Pulmonary artery endothelial cell (primary cell): ENCODE data around the gene RETNLB. TPM values are rescaled to one million over a fixed set of nuclear protein-coding genes. Genes with fewer than 3 reads are reported as not detected.

Experiments
- DNase-seq: peaks from one replicate; pipeline ENCODE4 v3.0.0-alpha.2; 2011; ENCODE audit warnings: low read depth, low spot score
- total RNA-seq: library from RNA; depleted of rRNA; stranded (reverse); fragments of >200 nt; gene quantifications from 2 replicates; pipeline ENCODE4 v1.2.3, GENCODE V29; 2014

The RETNLB gene
- total RNA-seq, result not detected in 2 replicates

DNA sequence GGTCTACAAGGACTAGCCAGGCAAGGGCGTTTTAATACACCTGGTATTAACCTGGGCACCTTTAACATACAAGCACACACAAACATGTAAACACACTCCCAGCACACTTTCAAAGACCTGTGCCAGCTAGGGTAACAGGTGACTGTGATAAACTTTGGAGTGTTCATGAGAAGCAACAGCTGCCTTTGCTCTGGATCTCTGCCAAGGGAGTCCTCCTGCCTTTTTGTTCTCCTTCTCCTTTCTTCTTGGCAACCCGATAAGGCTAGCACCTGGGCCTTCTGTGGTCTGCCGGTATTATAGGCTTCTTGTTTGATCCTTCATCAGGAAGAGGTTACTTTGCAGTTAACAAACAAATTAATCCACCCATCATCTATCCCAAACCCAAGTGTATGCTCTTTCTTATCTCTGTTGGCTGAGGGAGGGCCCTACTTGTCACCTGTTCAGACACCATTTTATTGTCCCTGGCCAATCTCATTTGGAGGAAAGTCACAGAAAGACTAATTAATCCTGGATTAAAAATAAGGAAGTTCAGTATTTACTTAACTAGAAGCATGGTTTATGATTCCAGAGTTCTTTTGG is at the start of gene RETNLB:
TSS of gene RETNLB (minus strand) at position 7 of the 579 bp plus-strand sequence. CDS start 225 bp downstream, outside the sequence.
- no peak for DNase-seq

GRCh38 chr3:108806316-108806715 is 49.1 kb upstream of the RETNLB start:
- no peak for DNase-seq

DNA sequence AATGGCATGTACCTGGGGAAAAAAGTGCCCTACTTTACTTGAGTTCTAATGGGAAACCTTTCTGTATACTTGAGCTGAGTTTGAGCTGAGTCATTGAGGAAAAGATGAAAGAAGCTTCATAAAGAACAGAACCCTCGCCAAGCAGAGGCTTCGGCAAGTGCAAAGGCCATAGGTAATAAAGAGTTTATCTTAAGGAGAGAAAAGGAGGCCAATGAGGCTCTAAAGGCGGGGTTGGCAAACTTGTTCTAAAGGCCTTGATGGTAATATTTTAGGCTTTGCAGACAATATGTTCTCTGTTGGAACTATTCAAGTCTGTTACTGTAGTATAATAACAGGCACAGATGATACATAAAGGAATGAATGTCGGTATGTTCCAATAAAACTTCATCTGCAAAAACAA is 47.8 kb upstream of the RETNLB start:
- no peak for DNase-seq

GRCh38 chr3:108804437-108804836 is 47.2 kb upstream of the RETNLB start:
- no peak for DNase-seq

DNA sequence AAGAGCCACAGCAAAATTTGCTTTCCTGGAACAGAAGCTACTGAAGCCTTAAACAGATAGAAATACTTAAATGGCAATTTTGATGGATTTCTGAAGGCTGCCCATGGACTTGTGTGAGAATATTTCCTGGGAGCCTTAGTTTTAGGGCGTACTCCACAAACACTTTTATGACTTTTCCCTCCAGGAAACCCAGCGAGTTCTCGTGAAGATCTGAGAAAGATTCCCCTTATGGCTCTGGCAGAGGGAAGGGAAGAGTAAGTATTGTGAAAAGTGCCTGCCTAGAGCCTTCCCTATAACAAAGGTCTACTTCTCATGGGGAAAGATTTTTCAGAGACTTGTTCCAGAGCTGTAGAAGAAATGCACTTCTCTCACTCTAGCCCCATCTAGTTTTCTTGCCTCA is 34.3 kb upstream of the RETNLB start:
- no peak for DNase-seq

GRCh38 chr3:108780235-108780634 is 23.0 kb upstream of the RETNLB start:
- no peak for DNase-seq

DNA sequence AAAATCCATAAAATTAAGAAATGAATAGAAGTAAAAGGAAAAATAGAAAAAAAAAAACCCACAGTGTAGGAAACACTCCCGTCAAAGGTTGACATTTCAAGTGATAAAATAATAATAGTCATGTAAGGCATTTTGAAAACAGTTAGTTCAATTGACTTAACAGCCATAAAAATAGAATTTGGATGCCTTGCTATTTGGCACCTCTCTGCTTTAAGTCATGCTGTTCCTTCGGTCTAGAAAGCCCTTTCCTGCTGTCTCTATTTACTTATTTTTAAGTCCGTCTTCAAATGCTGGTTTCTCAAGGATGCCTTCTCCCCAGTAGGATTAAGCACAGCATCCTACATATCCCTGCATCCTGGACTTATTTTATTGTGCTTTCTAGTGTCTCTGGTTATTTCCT is 22.3 kb upstream of the RETNLB start:
- no peak for DNase-seq

GRCh38 chr3:108775649-108776048 is 18.4 kb upstream of the RETNLB start:
- DNase-seq, result no peak

GRCh38 chr3:108767253-108767652 is 10.0 kb upstream of the RETNLB start:
- DNase-seq, result no peak

GRCh38 chr3:108755686-108756085 is 1.5 kb downstream of the RETNLB start:
- DNase-seq, result no peak

- no peak for DNase-seq
Observed at GRCh38 chr3:108744762-108745161, 12.4 kb downstream of the RETNLB start.

GRCh38 chr3:108742929-108743328 is 14.3 kb downstream of the RETNLB start:
- DNase-seq, result no peak

GRCh38 chr3:108736821-108737220 is 20.4 kb downstream of the RETNLB start:
- DNase-seq, result no peak

- no peak for DNase-seq
Observed at GRCh38 chr3:108728934-108729333, 28.3 kb downstream of the RETNLB start.

GRCh38 chr3:108728105-108728504 is 29.1 kb downstream of the RETNLB start:
- no peak for DNase-seq

- no peak for DNase-seq
Observed at GRCh38 chr3:108724101-108724500, 33.1 kb downstream of the RETNLB start.

GRCh38 chr3:108722724-108723123 is 34.5 kb downstream of the RETNLB start:
- no peak for DNase-seq

- DNase-seq, result no peak
Observed at GRCh38 chr3:108719178-108719806, 37.9 kb downstream of the RETNLB start.

- DNase-seq, result no peak
Observed at GRCh38 chr3:108718454-108718853, 38.8 kb downstream of the RETNLB start.

- no peak for DNase-seq
Observed at GRCh38 chr3:108713816-108714215, 43.4 kb downstream of the RETNLB start.

DNA sequence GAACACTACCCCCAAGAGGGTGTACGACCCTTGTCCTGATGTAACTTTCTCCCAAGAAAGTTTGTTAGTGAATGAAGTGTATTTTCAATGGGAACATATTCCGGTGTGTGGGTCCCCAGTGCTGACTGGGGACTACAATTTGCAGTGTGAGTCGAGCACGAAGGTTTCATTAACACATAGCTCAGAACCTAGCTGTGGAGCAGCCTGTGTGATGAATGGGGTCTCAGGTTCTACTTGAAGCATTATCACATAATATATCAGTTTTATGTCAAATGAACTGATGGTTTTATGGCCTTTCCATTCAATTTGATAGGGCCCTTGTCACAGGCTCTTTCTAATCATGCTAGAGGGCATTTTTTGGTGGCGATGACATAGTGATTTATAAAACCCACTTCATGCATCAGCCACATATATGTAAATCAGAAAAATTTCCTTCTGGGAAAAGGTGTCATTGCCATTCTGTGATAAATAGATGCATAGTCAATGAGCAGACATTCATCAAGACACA is 44.1 kb downstream of the RETNLB start:
- no peak for DNase-seq
